ENCODE measurements around the gene OR10H5.
"Not testable (repeated sequence)": the region's sequence is repeated elsewhere in the genome, so short reads cannot be mapped to it uniquely, and the experiment has no call there.

OR10H5 gene

GRCh38 chr19:15812060-15812722 lies 24.7 kb downstream of the OR10H5 start:
- DNase-seq, result peak; percentile 8

GRCh38 chr19:15813916-15814315 lies 26.5 kb downstream of the OR10H5 start:
- DNase-seq, result no peak

GRCh38 chr19:15815306-15815705 lies 27.8 kb downstream of the OR10H5 start, which contains the start of gene OR10H1:
TSS of gene OR10H1 (minus strand) at chr19:15815664. CDS start at chr19:15808037, 7,627 bp downstream.
- no peak for DNase-seq

GRCh38 chr19:15820646-15821045 lies 33.2 kb downstream of the OR10H5 start:
- no peak for DNase-seq

DNA sequence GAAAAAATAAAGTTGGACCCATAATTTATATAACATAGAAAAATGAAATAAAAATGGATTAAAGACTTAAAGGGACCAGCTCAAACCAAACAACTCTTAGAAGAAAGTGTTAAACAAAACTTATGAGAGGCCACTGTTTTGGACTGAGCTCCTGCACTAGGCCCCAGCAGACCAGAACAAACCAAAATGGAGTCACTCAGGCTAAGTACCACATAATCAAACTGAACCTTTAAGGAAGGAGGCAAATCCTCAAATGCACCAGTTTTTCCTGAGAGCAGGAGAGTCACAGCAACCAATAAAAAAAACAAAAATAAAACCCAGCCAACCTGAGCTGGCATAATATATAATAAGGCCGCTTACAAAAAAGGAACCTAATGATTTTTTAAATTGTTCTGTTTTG lies 38.3 kb downstream of the OR10H5 start:
- DNase-seq, result no peak

- DNase-seq, result no peak
Measured at GRCh38 chr19:15828121-15828610, 40.7 kb downstream of the OR10H5 start.

DNA sequence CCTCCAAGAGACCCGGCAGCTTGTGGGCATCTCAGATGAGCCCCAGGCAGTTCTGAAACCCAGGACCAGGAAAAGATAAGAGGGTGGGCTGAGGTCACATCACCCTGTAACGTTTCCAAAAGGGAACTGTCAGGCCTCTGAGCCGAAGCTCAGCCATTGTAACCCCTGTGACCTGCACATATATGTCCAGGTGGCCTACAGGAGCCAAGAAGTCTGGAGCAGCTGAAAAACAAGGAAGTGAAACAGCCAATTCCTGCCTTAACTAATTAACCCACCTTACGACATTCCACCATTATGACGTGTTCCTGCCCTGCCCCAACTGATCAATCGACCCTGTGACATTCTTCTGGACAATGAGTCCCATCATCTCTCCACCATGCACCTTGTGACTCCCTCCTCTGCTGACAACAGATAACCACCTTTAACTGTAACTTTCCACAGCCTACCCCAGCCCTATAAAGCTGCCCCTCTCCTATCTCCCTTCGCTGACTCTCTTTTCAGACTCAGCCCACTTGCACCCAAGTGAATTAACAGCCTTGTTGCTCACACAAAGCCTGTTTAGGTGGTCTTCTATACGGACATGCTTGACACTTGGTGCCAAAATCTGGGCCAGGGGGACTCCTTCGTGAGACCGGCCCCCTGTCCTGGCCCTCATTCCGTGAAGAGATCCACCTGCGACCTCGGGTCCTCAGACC lies 41.3 kb downstream of the OR10H5 start:
- not testable (repeated sequence) for DNase-seq

- no peak for DNase-seq
Measured at GRCh38 chr19:15829306-15829698, 41.8 kb downstream of the OR10H5 start.

DNA sequence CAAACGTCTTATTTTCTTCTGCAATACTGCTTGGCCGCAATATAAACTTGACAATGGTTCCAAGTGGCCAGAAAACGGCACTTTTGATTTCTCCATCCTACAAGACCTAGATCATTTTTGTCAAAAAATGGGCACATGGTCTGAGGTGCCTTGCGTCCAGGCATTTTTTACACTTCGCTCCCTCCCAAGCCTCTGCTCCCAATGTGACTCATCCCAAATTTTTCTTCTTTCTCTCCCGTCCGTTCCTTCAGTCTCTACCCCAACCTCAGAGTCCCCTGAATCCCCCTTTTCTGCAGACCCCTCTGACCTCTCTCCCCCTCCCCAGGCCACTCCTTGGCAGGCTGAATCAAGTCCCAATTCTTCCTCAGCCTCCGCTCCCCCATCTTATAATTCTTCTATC lies 42.3 kb downstream of the OR10H5 start:
- no peak for DNase-seq

DNA sequence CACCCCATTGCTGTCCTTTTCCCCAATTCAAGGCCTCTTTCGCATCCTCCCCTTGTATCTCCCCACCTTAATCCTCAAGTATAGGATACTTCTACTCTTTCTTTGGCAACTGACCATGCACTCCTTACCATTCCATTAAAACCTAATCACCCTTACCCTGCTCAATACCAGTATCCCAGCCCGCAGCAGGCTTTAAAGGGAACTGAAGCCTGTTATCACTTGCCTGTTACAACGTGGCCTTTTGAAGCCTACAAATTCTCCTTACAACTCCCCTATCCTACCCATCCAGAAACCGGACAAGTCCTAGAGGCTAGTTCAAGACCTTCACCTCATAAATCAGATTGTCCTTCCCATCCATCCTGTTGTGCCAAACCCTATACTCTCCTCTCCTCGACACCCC lies 44.2 kb downstream of the OR10H5 start:
- no peak for DNase-seq

DNA sequence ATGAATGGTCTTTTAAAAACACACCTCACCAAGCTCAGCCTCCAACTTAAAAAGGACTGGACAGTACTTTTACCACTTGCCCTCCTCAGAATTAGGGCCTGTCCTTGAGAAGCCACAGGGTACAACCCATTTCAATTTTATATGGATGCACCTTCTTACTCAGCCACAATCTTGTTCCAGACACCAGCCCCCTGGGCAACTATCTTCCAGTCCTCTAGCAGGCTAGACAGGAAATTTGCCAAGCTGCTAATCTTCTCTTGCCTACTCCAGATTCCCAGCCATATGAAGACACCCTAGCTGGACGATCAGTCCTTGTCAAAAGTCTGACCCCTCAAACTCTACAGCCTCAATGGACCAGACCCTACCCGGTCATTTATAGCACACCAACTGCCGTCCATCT lies 46.8 kb downstream of the OR10H5 start:
- DNase-seq, result not testable (repeated sequence)

DNA sequence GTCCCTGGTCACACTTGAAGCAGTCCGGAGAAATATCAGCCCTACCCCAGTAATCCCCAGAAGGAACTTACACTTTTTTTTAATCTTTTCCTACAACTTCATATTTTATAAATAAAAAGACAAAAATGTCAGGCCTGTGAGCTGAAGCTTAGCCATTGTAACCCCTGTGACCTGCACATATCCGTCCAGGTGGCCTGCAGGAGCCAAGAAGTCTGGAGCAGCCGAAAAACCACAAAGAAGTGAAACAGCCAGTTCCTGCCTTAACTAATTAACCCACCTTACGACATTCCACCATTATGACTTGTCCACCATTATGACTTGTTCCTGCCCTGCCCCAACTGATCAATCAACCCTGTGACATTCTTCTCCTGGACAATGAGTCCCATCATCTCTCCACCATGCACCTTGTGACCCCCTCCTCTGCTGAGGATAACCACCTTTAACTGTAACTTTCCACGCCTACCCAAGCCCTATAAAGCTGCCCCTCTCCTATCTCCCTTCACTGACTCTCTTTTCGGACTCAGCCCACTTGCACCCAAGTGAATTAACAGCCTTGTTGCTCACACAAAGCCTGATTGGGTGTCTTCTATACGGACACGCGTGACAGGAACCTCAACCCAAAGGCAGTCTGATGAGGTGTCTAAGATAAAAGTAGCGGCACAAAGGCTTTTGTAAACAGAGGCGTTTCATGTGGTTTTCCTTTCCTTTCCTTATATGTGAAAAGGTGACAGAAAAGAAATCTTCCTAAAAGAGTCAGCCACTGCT lies 48.3 kb downstream of the OR10H5 start:
- DNase-seq, result peak; percentile 45

DNA sequence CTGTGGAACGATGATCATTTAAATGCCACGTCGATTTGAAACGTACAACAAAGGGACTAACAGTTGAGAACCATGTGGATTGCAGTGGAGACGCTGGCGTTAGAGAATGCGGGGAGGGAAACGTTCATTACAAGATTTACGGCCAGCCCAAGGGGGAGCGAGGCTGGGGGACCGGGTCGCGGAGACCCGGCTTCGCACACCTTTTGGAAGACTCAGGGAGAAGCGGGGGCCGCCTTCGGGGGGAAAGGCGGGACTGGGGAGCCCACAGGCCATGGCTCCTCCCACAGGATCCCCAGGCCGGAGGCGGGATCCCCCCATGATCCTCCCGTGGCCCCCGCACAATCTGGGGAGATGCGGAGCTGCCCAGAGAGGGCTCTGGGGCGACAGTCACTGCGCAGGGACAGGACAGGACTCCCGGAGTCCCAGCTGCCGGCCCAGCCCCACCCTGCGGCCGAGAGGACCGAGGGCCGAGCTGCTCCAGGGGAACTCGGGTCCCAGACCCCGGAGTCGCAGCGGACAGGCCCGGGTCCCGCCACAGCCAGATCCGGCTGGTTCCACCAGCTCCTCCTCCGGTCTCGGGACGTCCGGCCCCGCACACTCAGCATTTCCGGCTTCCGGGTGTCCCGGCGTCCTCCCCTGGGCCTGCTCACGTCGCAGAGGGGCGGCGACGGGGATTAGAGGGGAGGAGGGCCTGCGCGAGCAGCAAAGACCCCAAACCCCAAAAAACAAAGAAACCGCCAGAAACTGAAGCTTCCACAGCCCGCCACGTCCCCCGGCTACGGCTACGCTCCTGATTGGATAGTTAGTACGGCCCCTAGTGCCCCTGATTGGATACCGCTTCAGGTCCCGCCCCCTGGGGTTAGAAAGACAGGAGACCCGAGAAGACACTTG lies 49.1 kb downstream of the OR10H5 start:
- DNase-seq, result peak; percentile 98

DNA sequence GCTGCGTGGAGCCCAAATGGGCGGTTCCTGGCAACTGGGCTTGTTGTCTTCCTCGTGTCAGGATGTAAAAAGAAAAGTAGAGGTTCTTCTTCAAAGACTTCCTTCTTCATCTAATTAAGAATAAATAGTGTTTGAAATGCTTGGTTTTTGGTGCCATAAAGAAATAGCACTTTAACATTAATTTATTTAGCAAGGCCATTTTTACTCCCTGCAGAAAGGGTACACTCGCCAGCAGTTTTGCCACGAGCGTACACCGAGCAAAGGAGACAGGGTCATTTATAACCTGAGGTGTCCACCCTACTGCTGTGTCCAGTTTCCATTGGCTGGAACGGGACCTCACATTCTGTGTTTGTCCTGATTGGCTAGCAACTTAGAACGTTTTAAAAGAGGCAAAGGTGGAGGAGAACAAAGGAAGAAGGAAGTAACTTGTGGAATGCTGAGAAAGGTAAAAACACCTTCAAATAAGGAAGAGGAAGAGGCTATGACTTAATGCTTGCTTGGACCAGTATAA lies 49.8 kb downstream of the OR10H5 start:
- DNase-seq, result no peak

GRCh38 chr19:15838351-15838750 lies 50.9 kb downstream of the OR10H5 start:
- DNase-seq, result no peak

DNA sequence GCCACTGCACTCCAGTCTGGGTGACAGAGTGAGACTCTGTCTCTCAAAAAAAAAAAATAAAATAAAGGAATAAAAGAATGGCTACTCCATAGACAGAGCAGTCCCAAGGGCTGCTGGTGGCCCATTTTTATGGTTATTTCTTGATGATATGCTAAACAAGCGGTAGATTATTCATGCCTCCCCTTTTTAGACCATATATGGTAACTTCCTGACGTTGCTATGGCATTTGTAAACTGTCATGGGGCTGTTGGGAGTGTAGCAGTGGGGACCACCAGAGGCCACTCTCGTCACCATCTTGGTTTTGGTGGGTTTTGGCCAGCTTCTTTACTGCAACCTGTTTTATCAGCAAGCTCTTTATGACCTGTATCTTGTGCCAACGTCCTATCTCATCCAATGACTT lies 52.4 kb downstream of the OR10H5 start:
- DNase-seq, result not testable (repeated sequence)

GRCh38 chr19:15840833-15841232 lies 53.4 kb downstream of the OR10H5 start:
- DNase-seq, result no peak

DNA sequence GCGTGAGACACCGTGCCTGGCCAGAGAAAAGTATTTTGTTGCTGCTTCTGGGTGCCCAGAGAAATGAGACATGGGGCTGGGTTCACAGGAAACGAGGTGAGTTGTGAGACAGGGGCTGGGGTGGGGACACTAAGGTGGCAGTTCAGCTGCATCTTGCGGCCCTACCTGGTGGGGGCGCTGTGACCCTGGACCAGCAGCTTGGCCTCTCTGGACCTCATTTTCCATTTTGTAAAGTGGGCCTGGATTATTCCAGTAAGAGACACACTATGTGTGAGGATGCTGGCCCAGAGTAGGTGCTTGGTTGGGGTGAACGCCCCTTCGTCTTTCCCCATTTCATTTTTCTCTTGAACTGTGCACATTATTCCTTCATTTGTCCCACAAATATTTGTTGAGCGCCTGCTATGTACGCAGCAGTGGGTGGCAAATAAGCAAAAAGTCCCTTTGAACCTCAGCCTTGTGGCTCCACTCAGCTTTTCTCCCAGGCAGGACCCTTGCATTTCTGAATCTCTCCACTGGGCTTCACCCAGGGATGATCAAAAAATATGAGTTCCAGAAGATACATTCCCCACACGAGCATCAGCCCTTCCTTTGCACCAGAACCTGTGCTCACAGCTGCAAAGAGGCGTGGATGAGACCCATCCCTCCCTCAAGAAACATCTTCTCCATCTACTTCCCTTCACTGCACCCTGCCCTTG lies 54.6 kb downstream of the OR10H5 start:
- peak; percentile 19 for DNase-seq

DNA sequence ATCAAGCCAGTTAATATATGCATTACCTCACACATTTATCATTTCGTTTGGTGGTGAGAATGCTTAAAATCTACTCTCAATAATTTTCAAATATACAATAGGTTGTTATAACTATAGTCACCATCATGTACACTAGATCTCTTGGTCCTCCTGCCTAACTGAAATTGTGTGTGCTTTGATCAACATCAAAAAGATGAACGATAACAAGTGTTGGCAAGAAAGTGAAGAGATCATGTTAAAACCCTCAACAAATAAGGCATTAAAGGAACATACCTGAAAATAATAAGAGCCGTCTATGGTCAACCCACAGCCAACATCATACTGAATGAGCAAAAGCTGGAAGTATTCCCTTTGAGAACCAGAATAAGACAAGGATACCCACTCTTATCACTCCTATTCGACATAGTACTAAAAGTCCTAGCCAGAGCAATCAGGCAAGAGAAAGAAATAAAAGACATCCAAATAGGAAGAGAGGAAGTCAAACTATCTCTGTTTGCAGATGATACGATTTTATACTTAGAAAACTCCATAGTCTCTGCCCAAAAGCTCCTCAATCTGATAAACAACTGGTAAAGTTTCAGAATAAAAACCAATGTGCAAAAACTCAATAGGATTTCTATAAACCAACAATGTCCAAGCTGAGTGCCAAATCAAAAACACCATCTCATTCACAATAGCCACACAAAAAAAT lies 55.9 kb downstream of the OR10H5 start:
- DNase-seq, result no peak

GRCh38 chr19:15843894-15844222 lies 56.4 kb downstream of the OR10H5 start:
- DNase-seq, result not testable (repeated sequence)

- no peak for DNase-seq
Measured at GRCh38 chr19:15846923-15847322, 59.5 kb downstream of the OR10H5 start.

Measured in stimulated activated CD4-positive, alpha-beta T cell treated with anti-CD3 and anti-CD28 coated beads, Interleukin-15, amount 100 ng/mL, for 24 hours (primary cell).